ENCODE measurements around the gene ZRANB2.
A peak's percentile ranks its signal among the peaks of the same experiment; 100 is the strongest.

Gene ZRANB2

DNA sequence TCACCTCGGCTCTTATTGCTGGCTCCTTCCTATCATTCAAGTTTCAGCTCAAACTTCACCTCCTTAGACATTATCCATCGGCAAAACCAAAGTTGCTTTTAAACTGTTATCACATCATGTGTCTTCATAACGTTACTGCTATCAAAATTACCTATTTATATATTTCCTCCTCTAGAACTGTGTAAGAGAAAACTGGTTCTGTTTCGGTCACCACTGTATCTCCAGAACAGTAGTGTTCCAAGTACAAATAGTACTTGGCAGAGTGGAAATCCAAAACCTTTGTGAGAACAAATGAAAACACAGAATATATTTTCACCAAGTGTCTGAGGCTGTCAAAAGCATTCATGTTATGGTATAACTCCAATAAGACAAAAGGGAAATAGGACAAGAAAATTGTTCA, 9.1 kb downstream of the ZRANB2 start:
- H2AK5ac ChIP-seq (ENCODE audit: low read length): no peak overlapping the region
- no peaks in the 10 kb centered on the region for H3K4me1 ChIP-seq (ENCODE audit: control insufficient read depth in 1 of 2, insufficient read depth in 2 of 2, low read length in 2 of 2)
- no peak overlapping the region for H3K9ac ChIP-seq (ENCODE audit: low read length)
- H2BK120ac ChIP-seq (ENCODE audit: insufficient read depth, low read length, poor library complexity): no peak overlapping the region
- H3K79me2 ChIP-seq (ENCODE audit: control insufficient read depth, insufficient read depth, low read length, poor library complexity): no peaks in the 10 kb centered on the region
- no peak overlapping the region for H3K4ac ChIP-seq (ENCODE audit: low read depth, low read length)
- no peak overlapping the region for H2AFZ ChIP-seq (ENCODE audit: insufficient read depth, low read length, poor library complexity)
- no peak overlapping the region for H4K12ac ChIP-seq (ENCODE audit: low read depth, low read length)
- H3K4me2 ChIP-seq (ENCODE audit: low read length): no peak overlapping the region
- no peaks in the 10 kb centered on the region for H3K27me3 ChIP-seq (ENCODE audit: insufficient read depth, low read length)
- no peak for DNase-seq
- no peaks in the 10 kb centered on the region for H3K79me1 ChIP-seq (ENCODE audit: low read length)
- H3K27ac ChIP-seq (ENCODE audit: low read depth, low read length): no peak overlapping the region
- no peak overlapping the region for H3K23ac ChIP-seq (ENCODE audit: low read length)
- no peak overlapping the region for H3K18ac ChIP-seq (ENCODE audit: low read length)
- no peaks in the 10 kb centered on the region for H3K9me3 ChIP-seq (ENCODE audit: insufficient read depth, low read depth, low read length)
- no peak overlapping the region for H4K8ac ChIP-seq (ENCODE audit: low read depth, low read length)
- H3K4me3 ChIP-seq (ENCODE audit: low read depth, low read length): no peak overlapping the region
- H3K36me3 ChIP-seq (ENCODE audit: control insufficient read depth in 1 of 2, insufficient read depth in 2 of 2, low read length in 2 of 2): peaks cover 5 to 22% of the 10 kb centered on the region in 2 experiments
- H4K91ac ChIP-seq (ENCODE audit: low read depth, low read length): no peak overlapping the region
- no peak overlapping the region for H2BK12ac ChIP-seq (ENCODE audit: low read length)
- no peak overlapping the region for H3K14ac ChIP-seq (ENCODE audit: low read length)
- no CpG with 5 or more reads among the region's 4 CpGs for WGBS (ENCODE audit: extremely low coverage, insufficient coverage, insufficient read length)
- no peak overlapping the region for H2BK5ac ChIP-seq (ENCODE audit: low read depth, low read length, poor library complexity)

DNA sequence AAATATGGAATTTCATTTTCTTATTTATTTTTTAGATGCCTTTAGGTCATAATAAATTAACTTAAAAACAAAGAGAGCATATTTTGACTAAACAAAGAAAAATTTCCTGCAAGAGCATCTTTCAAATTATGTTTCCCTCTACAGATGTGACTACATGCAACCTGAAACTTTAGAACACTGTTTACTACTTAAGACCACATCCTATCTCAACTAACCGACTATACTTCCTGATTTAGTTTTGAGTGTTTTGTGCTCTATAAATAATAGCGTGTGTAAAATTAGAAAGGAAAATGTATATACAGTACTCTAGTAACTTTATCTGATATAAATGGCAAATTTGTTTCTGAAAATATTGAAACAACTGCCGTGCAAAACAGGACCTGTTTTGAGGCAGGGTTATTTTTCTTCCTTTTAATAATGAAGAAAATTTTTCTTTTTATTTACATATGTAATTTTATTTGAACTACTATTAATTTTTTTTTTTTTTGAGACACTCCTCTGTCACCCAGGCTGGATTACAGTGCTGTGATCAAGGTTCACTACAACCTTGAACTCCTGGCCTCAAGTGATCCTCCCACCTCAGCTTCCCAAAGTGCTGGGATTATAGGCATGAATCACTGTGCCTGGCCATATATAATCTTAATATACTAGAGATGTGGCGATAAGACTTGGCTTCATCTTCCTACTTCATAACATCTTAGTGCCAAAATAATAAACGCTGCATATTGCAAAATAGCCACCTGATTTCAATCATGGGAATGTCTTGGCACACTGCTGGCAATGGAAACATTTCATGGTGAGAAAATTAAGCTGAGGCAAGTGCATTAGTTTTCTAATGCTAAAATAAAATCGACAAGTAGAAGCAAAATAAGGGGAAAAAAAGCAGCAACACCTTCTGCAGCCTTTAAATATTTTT, 12.3 kb downstream of the ZRANB2 start:
- H3K14ac ChIP-seq (ENCODE audit: low read length): no peak overlapping the region
- no peak overlapping the region for H3K18ac ChIP-seq (ENCODE audit: low read length)
- H3K27ac ChIP-seq (ENCODE audit: low read depth, low read length): no peak overlapping the region
- no peak for DNase-seq
- H2AFZ ChIP-seq (ENCODE audit: insufficient read depth, low read length, poor library complexity): no peak overlapping the region
- H3K23ac ChIP-seq (ENCODE audit: low read length): no peak overlapping the region
- no peak overlapping the region for H4K12ac ChIP-seq (ENCODE audit: low read depth, low read length)
- H3K27me3 ChIP-seq (ENCODE audit: insufficient read depth, low read length): no peaks in the 10 kb centered on the region
- H3K4me2 ChIP-seq (ENCODE audit: low read length): no peak overlapping the region
- H4K8ac ChIP-seq (ENCODE audit: low read depth, low read length): no peak overlapping the region
- no peak overlapping the region for H2BK12ac ChIP-seq (ENCODE audit: low read length)
- H3K79me1 ChIP-seq (ENCODE audit: low read length): no peaks in the 10 kb centered on the region
- no peaks in the 10 kb centered on the region for H3K79me2 ChIP-seq (ENCODE audit: control insufficient read depth, insufficient read depth, low read length, poor library complexity)
- H2AK5ac ChIP-seq (ENCODE audit: low read length): no peak overlapping the region
- no peaks in the 10 kb centered on the region for H3K9me3 ChIP-seq (ENCODE audit: insufficient read depth, low read depth, low read length)
- no peak overlapping the region for H3K9ac ChIP-seq (ENCODE audit: low read length)
- H2BK120ac ChIP-seq (ENCODE audit: insufficient read depth, low read length, poor library complexity): no peak overlapping the region
- H2BK5ac ChIP-seq (ENCODE audit: low read depth, low read length, poor library complexity): no peak overlapping the region
- H3K4me1 ChIP-seq (ENCODE audit: control insufficient read depth in 1 of 2, insufficient read depth in 2 of 2, low read length in 2 of 2): no peaks in the 10 kb centered on the region
- H4K91ac ChIP-seq (ENCODE audit: low read depth, low read length): no peak overlapping the region
- WGBS (ENCODE audit: extremely low coverage, insufficient coverage, insufficient read length): no CpG with 5 or more reads among the region's 6 CpGs
- H3K4ac ChIP-seq (ENCODE audit: low read depth, low read length): no peak overlapping the region
- H3K36me3 ChIP-seq (ENCODE audit: control insufficient read depth in 1 of 2, insufficient read depth in 2 of 2, low read length in 2 of 2): peaks cover 5 to 17% of the 10 kb centered on the region in 2 experiments
- H3K4me3 ChIP-seq (ENCODE audit: low read depth, low read length): no peak overlapping the region

DNA sequence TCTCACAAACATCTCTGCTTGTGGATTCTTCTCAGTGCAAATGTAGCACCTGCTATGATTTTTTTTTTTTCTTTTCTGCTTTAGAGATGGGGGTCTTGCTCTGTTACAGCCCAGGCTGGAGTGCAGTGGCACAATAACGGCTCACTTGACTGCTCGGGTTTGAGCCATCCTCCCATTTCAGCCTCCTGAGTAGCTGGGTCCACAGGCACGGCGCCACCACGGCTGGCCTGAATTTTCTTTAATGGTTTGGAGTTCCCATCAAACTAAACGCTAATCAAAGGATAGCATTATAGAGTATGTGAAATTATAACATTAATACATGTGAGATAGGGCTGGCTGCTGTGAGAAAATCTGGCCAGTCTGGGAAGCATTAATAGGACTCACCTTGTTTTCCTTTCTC, 26.0 kb downstream of the ZRANB2 start:
- H2BK5ac ChIP-seq (ENCODE audit: low read depth, low read length, poor library complexity): no peak overlapping the region
- H3K4me1 ChIP-seq (ENCODE audit: control insufficient read depth in 1 of 2, insufficient read depth in 2 of 2, low read length in 2 of 2): no peaks in the 10 kb centered on the region
- H3K79me1 ChIP-seq (ENCODE audit: low read length): no peaks in the 10 kb centered on the region
- H2BK120ac ChIP-seq (ENCODE audit: insufficient read depth, low read length, poor library complexity): no peak overlapping the region
- H3K4me3 ChIP-seq (ENCODE audit: low read depth, low read length): no peak overlapping the region
- no peak overlapping the region for H2AFZ ChIP-seq (ENCODE audit: insufficient read depth, low read length, poor library complexity)
- H3K18ac ChIP-seq (ENCODE audit: low read length): no peak overlapping the region
- DNase-seq: no peak
- WGBS (ENCODE audit: extremely low coverage, insufficient coverage, insufficient read length): no CpG with 5 or more reads among the region's 6 CpGs
- H4K8ac ChIP-seq (ENCODE audit: low read depth, low read length): no peak overlapping the region
- no peak overlapping the region for H2AK5ac ChIP-seq (ENCODE audit: low read length)
- no peak overlapping the region for H3K4ac ChIP-seq (ENCODE audit: low read depth, low read length)
- H3K27me3 ChIP-seq (ENCODE audit: insufficient read depth, low read length): no peaks in the 10 kb centered on the region
- H3K23ac ChIP-seq (ENCODE audit: low read length): no peak overlapping the region
- no peak overlapping the region for H4K12ac ChIP-seq (ENCODE audit: low read depth, low read length)
- H3K4me2 ChIP-seq (ENCODE audit: low read length): no peak overlapping the region
- no peaks in the 10 kb centered on the region for H3K79me2 ChIP-seq (ENCODE audit: control insufficient read depth, insufficient read depth, low read length, poor library complexity)
- H3K27ac ChIP-seq (ENCODE audit: low read depth, low read length): no peak overlapping the region
- no peak overlapping the region for H3K9ac ChIP-seq (ENCODE audit: low read length)
- H2BK12ac ChIP-seq (ENCODE audit: low read length): no peak overlapping the region
- H3K36me3 ChIP-seq (ENCODE audit: control insufficient read depth in 1 of 2, insufficient read depth in 2 of 2, low read length in 2 of 2): peaks cover 0 to 2% of the 10 kb centered on the region in 2 experiments
- H4K91ac ChIP-seq (ENCODE audit: low read depth, low read length): no peak overlapping the region
- H3K14ac ChIP-seq (ENCODE audit: low read length): no peak overlapping the region
- no peaks in the 10 kb centered on the region for H3K9me3 ChIP-seq (ENCODE audit: insufficient read depth, low read depth, low read length)

DNA sequence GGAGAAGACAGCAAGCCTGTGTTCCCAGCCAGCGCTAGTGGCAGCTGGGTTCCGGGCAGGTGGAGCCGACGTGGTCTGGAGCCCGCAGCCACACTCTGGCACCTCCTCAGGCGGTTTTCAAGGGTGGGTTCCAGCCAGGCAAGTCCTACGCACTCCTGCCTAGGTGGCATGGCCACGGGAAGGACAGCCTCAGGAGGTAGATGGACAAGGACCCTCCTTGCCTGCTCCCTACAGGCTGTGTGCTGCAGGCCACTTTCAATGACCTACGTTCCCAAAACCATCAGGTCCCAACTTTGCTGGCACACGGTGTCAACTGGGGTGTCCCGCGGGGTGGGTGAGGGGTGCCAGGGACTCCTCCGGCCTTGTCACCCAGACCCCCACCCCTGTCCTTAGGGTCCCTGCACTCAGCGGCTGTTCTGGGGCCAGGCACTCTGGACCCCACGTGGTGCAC, 26.5 kb downstream of the ZRANB2 start:
- DNase-seq: peak in 1 of 2 donors; percentile 33
- Histone ChIP-seq H3K4me3 (ENCODE audit: low read depth, low read length) (no peak overlapping the region), H4K8ac (ENCODE audit: low read depth, low read length) (no peak overlapping the region), H2BK120ac (ENCODE audit: insufficient read depth, low read length, poor library complexity) (no peak overlapping the region), H2AK5ac (ENCODE audit: low read length) (no peak overlapping the region), H2BK5ac (ENCODE audit: low read depth, low read length, poor library complexity) (no peak overlapping the region), H2AFZ (ENCODE audit: insufficient read depth, low read length, poor library complexity) (no peak overlapping the region), H3K4me2 (ENCODE audit: low read length) (no peak overlapping the region), H3K14ac (ENCODE audit: low read length) (no peak overlapping the region), H3K23ac (ENCODE audit: low read length) (no peak overlapping the region), H3K18ac (ENCODE audit: low read length) (no peak overlapping the region), H2BK12ac (ENCODE audit: low read length) (no peak overlapping the region), H3K9ac (ENCODE audit: low read length) (no peak overlapping the region), H3K27ac (ENCODE audit: low read depth, low read length) (no peak overlapping the region), H3K79me2 (ENCODE audit: control insufficient read depth, insufficient read depth, low read length, poor library complexity) (no peaks in the 10 kb centered on the region), H4K91ac (ENCODE audit: low read depth, low read length) (no peak overlapping the region), H4K12ac (ENCODE audit: low read depth, low read length) (no peak overlapping the region), H3K27me3 (ENCODE audit: insufficient read depth, low read length) (no peaks in the 10 kb centered on the region), H3K79me1 (ENCODE audit: low read length) (no peaks in the 10 kb centered on the region), H3K4ac (ENCODE audit: low read depth, low read length) (no peak overlapping the region), H3K36me3 (ENCODE audit: control insufficient read depth in 1 of 2, insufficient read depth in 2 of 2, low read length in 2 of 2) (peaks cover 0 to under 1% of the 10 kb centered on the region in 2 experiments), H3K9me3 (ENCODE audit: insufficient read depth, low read depth, low read length) (no peaks in the 10 kb centered on the region), H3K4me1 (ENCODE audit: control insufficient read depth in 1 of 2, insufficient read depth in 2 of 2, low read length in 2 of 2) (no peaks in the 10 kb centered on the region)
- WGBS (ENCODE audit: extremely low coverage, insufficient coverage, insufficient read length): no CpG with 5 or more reads among the region's 15 CpGs
